ENCODE measurements around the gene ZNF384. TPM values are rescaled to one million over a fixed set of nuclear protein-coding genes. Genes with fewer than 3 reads are reported as not detected.

Gene ZNF384
- total RNA-seq, 1 experiment from 2014 or later = 63.8 TPM

GRCh38 chr12:6700646-6701051, 11.5 kb upstream of the ZNF384 start, which contains the start of gene PIANP:
Gene PIANP (minus strand): TSS chr12:6700815. CDS start chr12:6698061, 2,754 bp downstream.
- H3K27me3 Mint-ChIP-seq (ENCODE audit: low read depth) = peaks cover 68% of the 10 kb centered on the region
- ATAC-seq = peak; percentile 26
- H3K4me3 Mint-ChIP-seq = peak within 1 kb of the TSS; percentile 83
- H3K4me1 Mint-ChIP-seq = peaks cover 31% of the 10 kb centered on the region
- no peaks in the 10 kb centered on the region for H3K9me3 Mint-ChIP-seq
- TF ChIP-seq MAX (CRISPR knock-in tag; IDR thresholded peaks at IDR 0.05) (no peak), KAT7 (CRISPR knock-in tag; IDR thresholded peaks at IDR 0.05; ENCODE audit: borderline replicate concordance) (0 out of 2 replicates have a peak, but pooled peaks have one; percentile 57)
- DNase-seq (ENCODE audit: low spot score) = peak; percentile 34
- POLR2A ChIA-PET = no interaction called here
- CTCF ChIA-PET = interaction anchor here (0.6 to 3.1 kb wide), 7 partner anchors 9 to 172 kb away, joined by 3 to 49 read pairs (median 4); partner anchors contain the start of genes COPS7A, SPSB2 and ZNF384
- H3K36me3 Mint-ChIP-seq = no peaks in the 10 kb centered on the region
- H3K27ac Mint-ChIP-seq = no peak within 1 kb of the TSS

GRCh38 chr12:6699989-6700645, 10.9 kb upstream of the ZNF384 start:
- DNase-seq (ENCODE audit: low spot score) = peak; percentile 66
- POLR2A ChIA-PET = interaction anchor here (0.6 to 1.7 kb wide), 4 partner anchors 11 to 88 kb away, joined by 3 to 7 read pairs (median 4); partner anchors contain the start of gene ZNF384
- no peak overlapping the region for H3K27ac Mint-ChIP-seq
- peaks cover 31% of the 10 kb centered on the region for H3K4me1 Mint-ChIP-seq
- ATAC-seq = peak; percentile 52
- no peaks in the 10 kb centered on the region for H3K36me3 Mint-ChIP-seq
- CTCF ChIA-PET = interaction anchor here (0.6 to 3.1 kb wide), 10 partner anchors 9 to 261 kb away, joined by 3 to 49 read pairs (median 5); partner anchors contain the start of genes COPS7A, SPSB2 and ZNF384
- H3K4me3 Mint-ChIP-seq = peak overlapping the region; percentile 83
- no peaks in the 10 kb centered on the region for H3K9me3 Mint-ChIP-seq
- H3K27me3 Mint-ChIP-seq (ENCODE audit: low read depth) = peaks cover 64% of the 10 kb centered on the region
- TF ChIP-seq HMGXB4 (CRISPR knock-in tag; IDR thresholded peaks at IDR 0.05) (peak; percentile 74), ZNF317 (CRISPR knock-in tag; IDR thresholded peaks at IDR 0.05; ENCODE audit: borderline replicate concordance, low read depth) (peak; percentile 25; the same call in 1 of the 2 replicates), E2F1 (CRISPR knock-in tag; IDR thresholded peaks at IDR 0.05) (no peak)

- no peaks in the 10 kb centered on the region for H3K9me3 Mint-ChIP-seq
- peaks cover 31% of the 10 kb centered on the region for H3K4me1 Mint-ChIP-seq
- ChIA-PET POLR2A (interaction anchor here (0.6 to 1.7 kb wide), 3 partner anchors 10 to 89 kb away, joined by 3 to 7 read pairs (median 4); partner anchors contain the start of gene ZNF384), CTCF (interaction anchor here (0.6 to 3.1 kb wide), 11 partner anchors 8 to 173 kb away, joined by 4 to 49 read pairs (median 6); partner anchors contain the start of genes COPS7A, SPSB2 and ZNF384)
- DNase-seq (ENCODE audit: low spot score) (no peak), ATAC-seq (no peak; the same call in 1 of the 2 replicates)
- H3K36me3 Mint-ChIP-seq = no peaks in the 10 kb centered on the region
- peaks cover 57% of the 10 kb centered on the region for H3K27me3 Mint-ChIP-seq (ENCODE audit: low read depth)
- TF ChIP-seq CBFB (CRISPR knock-in tag; IDR thresholded peaks at IDR 0.05; ENCODE audit: low read depth) (no peak), E2F5 (CRISPR knock-in tag; IDR thresholded peaks at IDR 0.05) (no peak), SMAD3 (CRISPR knock-in tag; IDR thresholded peaks at IDR 0.05; ENCODE audit: borderline replicate concordance) (no peak), E2F1 (CRISPR knock-in tag; IDR thresholded peaks at IDR 0.05) (no peak), EMX1 (CRISPR knock-in tag; IDR thresholded peaks at IDR 0.05) (no peak), CREM (CRISPR knock-in tag; IDR thresholded peaks at IDR 0.05) (no peak), ZBTB43 (CRISPR knock-in tag; IDR thresholded peaks at IDR 0.05) (no peak)
- no peak overlapping the region for H3K27ac Mint-ChIP-seq
- peak overlapping the region; percentile 83 for H3K4me3 Mint-ChIP-seq
Measured at GRCh38 chr12:6699259-6699988, 10.2 kb upstream of the ZNF384 start.
